ENCODE data around the gene PSME4. TPM values are rescaled to one million over a fixed set of nuclear protein-coding genes. Genes with fewer than 3 reads are reported as not detected.
A peak's percentile ranks its signal among the peaks of the same experiment; 100 is the strongest.

PSME4 gene
- total RNA-seq, 1 experiment from 2014 or later = 65.2 TPM

DNA sequence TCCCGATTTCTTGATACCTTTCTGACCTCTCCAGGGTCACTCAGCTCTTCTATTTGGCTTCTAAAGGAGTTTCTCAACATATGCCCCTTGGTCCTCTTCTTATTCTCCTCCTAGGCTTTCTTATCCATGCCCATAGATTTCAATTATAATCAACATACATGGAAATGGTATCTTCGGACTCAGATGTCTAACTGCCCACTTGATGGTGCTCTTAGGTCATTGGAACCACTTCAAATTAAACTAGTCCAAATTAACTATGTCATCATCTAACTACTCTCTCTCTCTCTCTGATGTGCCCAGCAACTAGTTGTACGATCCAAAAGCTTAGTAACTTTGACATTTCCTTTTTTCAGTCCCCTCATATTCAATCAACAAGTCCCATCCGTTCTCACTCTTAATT is 67.8 kb downstream of the PSME4 start:
- Mint-ChIP-seq H3K4me3 (ENCODE audit: unreplicated experiment) (no peak overlapping the region), H3K9me3 (ENCODE audit: unreplicated experiment) (no peaks in the 10 kb centered on the region), H3K36me3 (ENCODE audit: insufficient read depth, unreplicated experiment) (peaks cover 78% of the 10 kb centered on the region), H3K27ac (ENCODE audit: low read depth, unreplicated experiment) (no peak overlapping the region), H3K4me1 (ENCODE audit: insufficient read depth, unreplicated experiment) (no peaks in the 10 kb centered on the region), H3K27me3 (ENCODE audit: insufficient read depth, unreplicated experiment) (no peaks in the 10 kb centered on the region)
- BruUV-seq (replicated peaks) = no TSS peak
- no peak for DNase-seq (ENCODE audit: unreplicated experiment)
- ChIA-PET CTCF (interaction anchor here (1.5 kb wide), 1 partner anchor 9 kb away, joined by 3 read pairs; no protein-coding TSS in a partner anchor), POLR2A (no interaction called here)
- intact Hi-C loops (cut with micrococcal nuclease) = no loop called here
- TF ChIP-seq, protein P1, sequence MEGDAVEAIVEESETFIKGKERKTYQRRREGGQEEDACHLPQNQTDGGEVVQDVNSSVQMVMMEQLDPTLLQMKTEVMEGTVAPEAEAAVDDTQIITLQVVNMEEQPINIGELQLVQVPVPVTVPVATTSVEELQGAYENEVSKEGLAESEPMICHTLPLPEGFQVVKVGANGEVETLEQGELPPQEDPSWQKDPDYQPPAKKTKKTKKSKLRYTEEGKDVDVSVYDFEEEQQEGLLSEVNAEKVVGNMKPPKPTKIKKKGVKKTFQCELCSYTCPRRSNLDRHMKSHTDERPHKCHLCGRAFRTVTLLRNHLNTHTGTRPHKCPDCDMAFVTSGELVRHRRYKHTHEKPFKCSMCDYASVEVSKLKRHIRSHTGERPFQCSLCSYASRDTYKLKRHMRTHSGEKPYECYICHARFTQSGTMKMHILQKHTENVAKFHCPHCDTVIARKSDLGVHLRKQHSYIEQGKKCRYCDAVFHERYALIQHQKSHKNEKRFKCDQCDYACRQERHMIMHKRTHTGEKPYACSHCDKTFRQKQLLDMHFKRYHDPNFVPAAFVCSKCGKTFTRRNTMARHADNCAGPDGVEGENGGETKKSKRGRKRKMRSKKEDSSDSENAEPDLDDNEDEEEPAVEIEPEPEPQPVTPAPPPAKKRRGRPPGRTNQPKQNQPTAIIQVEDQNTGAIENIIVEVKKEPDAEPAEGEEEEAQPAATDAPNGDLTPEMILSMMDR (IDR thresholded peaks at IDR 0.05; ENCODE audit: unreplicated experiment) = no peak

DNA sequence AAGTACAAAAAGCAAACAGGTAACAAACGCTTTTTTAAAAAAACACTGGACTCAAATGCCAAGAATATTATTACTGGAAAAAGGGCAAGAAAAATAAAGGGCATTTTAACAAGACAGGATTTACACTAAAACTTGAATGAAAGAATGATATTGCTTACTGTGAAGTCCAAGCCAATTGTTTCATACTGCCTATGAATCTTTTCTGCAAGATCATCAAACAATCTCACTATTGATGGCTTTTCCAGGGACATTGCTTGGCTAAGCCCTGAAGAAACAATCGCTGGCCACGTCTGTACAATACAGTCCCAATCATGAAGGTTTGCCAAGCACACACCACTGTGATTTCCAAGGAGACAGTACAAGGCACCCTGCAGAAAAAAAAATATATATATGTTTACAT is 69.6 kb downstream of the PSME4 start:
- H3K36me3 Mint-ChIP-seq (ENCODE audit: insufficient read depth, unreplicated experiment) = peaks cover 75% of the 10 kb centered on the region
- intact Hi-C loops (cut with micrococcal nuclease) = no loop called here
- DNase-seq (ENCODE audit: unreplicated experiment) = no peak
- H3K27me3 Mint-ChIP-seq (ENCODE audit: insufficient read depth, unreplicated experiment) = no peaks in the 10 kb centered on the region
- TF ChIP-seq, protein P1 (IDR thresholded peaks at IDR 0.05; ENCODE audit: unreplicated experiment) = no peak
- no peak overlapping the region for H3K27ac Mint-ChIP-seq (ENCODE audit: low read depth, unreplicated experiment)
- CTCF ChIA-PET = no interaction called here
- no peaks in the 10 kb centered on the region for H3K9me3 Mint-ChIP-seq (ENCODE audit: unreplicated experiment)
- no peak overlapping the region for H3K4me3 Mint-ChIP-seq (ENCODE audit: unreplicated experiment)
- POLR2A ChIA-PET = interaction anchor here (0.6 kb wide), 1 partner anchor 32 kb away, joined by 3 read pairs; no protein-coding TSS in a partner anchor
- no TSS peak for BruUV-seq (replicated peaks)
- peaks cover 10% of the 10 kb centered on the region for H3K4me1 Mint-ChIP-seq (ENCODE audit: insufficient read depth, unreplicated experiment)

DNA sequence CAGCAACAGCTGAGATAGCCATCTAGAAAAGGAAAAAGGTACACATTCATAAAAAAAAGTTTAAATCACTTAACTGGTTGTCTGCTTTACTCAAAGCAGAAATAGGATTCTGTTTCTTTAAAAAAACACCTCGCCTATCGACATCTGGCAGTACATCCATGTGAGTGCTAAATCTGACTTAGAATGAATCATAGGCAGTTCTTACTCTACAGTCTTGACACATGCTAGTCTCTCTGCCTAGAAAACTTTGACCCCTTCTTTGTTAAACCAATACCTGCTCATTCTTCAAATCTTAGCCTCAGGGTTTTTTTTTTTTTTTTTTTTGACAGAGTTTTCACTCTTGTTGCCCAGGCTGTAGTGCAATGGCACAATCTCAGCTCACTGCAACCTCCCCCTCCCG is 73.9 kb downstream of the PSME4 start:
- peaks cover 10% of the 10 kb centered on the region for H3K4me1 Mint-ChIP-seq (ENCODE audit: insufficient read depth, unreplicated experiment)

DNA sequence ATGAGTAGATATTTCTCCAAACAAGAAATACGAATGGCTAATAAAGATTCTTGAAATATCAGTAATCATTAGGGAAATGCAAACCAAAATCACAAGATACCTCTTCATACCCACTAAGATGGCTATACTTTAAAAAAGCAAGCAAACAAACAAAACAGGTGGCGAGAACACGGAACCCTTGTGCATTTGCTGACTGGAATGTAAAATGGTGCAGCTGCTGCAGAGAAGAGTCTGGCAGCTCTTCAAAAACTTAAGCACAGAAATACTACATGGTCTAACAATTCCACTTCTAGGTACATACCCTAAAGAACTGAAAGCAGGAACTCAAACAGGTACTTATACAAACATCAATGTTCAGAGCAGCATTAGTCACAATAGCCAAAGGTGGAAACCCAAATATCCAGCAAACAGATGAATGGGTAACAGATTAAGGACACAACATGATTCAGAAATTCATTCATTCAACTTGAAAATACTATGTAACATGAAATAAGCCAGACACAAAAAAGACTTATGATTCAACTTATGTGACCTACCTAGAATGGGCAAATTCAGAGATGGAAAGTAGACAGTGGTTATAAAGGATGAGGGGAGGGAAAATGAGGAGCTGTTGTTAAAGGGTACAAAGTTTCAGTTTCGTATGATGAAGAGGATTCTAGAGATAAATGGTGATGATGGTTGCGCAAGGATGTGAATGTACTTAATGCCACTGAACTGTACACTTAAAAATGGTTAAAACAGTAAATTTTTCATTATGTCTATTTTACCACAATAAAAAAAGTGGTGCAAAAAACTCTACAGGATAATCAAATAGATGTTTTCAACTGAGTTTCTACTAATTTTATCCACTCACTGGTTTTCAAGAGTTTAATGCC is 84.2 kb downstream of the PSME4 start:
- Mint-ChIP-seq H3K27me3 (ENCODE audit: insufficient read depth, unreplicated experiment) (no peaks in the 10 kb centered on the region), H3K36me3 (ENCODE audit: insufficient read depth, unreplicated experiment) (peaks cover 85% of the 10 kb centered on the region), H3K4me3 (ENCODE audit: unreplicated experiment) (no peak overlapping the region), H3K9me3 (ENCODE audit: unreplicated experiment) (no peaks in the 10 kb centered on the region), H3K4me1 (ENCODE audit: insufficient read depth, unreplicated experiment) (no peaks in the 10 kb centered on the region), H3K27ac (ENCODE audit: low read depth, unreplicated experiment) (no peak overlapping the region)
- CTCF ChIA-PET = interaction anchor here (0.6 to 1.4 kb wide), 2 partner anchors 12 to 52 kb away, joined by 3 read pairs; no protein-coding TSS in a partner anchor
- TF ChIP-seq, protein P1 (IDR thresholded peaks at IDR 0.05; ENCODE audit: unreplicated experiment) = no peak
- DNase-seq (ENCODE audit: unreplicated experiment) = no peak
- intact Hi-C loops (cut with micrococcal nuclease) = no loop called here
- POLR2A ChIA-PET = no interaction called here
- BruUV-seq (replicated peaks) = no TSS peak

More for the DNA sequence above, 73.9 kb downstream of the PSME4 start:
- Mint-ChIP-seq H3K27me3 (ENCODE audit: insufficient read depth, unreplicated experiment) (no peaks in the 10 kb centered on the region), H3K9me3 (ENCODE audit: unreplicated experiment) (no peaks in the 10 kb centered on the region), H3K36me3 (ENCODE audit: insufficient read depth, unreplicated experiment) (peaks cover 85% of the 10 kb centered on the region), H3K27ac (ENCODE audit: low read depth, unreplicated experiment) (peak overlapping the region; percentile 63), H3K4me3 (ENCODE audit: unreplicated experiment) (no peak overlapping the region)
- TF ChIP-seq, protein P1 (IDR thresholded peaks at IDR 0.05; ENCODE audit: unreplicated experiment) = no peak
- CTCF ChIA-PET = interaction anchor here (0.8 kb wide), 1 partner anchor 10 kb away, joined by 3 read pairs; no protein-coding TSS in a partner anchor
- intact Hi-C loops (cut with micrococcal nuclease) = no loop called here
- DNase-seq (ENCODE audit: unreplicated experiment) = peak; percentile 85
- POLR2A ChIA-PET = interaction anchor here (0.6 to 1.4 kb wide), 5 partner anchors 13 to 148 kb away, joined by 3 to 5 read pairs (median 3); partner anchors contain the start of genes CHAC2 and ERLEC1
- no TSS peak for BruUV-seq (replicated peaks)
